ENCODE measurements around the gene MARCHF2. TPM values are rescaled to one million over a fixed set of nuclear protein-coding genes. Genes with fewer than 3 reads are reported as not detected.

The MARCHF2 gene, protein sequence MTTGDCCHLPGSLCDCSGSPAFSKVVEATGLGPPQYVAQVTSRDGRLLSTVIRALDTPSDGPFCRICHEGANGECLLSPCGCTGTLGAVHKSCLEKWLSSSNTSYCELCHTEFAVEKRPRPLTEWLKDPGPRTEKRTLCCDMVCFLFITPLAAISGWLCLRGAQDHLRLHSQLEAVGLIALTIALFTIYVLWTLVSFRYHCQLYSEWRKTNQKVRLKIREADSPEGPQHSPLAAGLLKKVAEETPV
- total RNA-seq: 21.3 and 23.0 TPM in 2 replicates
- long read RNA-seq, partial matches to known transcripts: 1 of 4 reads
- long read RNA-seq, other reads (novel, unspliced or antisense): 2 of 4 reads

DNA sequence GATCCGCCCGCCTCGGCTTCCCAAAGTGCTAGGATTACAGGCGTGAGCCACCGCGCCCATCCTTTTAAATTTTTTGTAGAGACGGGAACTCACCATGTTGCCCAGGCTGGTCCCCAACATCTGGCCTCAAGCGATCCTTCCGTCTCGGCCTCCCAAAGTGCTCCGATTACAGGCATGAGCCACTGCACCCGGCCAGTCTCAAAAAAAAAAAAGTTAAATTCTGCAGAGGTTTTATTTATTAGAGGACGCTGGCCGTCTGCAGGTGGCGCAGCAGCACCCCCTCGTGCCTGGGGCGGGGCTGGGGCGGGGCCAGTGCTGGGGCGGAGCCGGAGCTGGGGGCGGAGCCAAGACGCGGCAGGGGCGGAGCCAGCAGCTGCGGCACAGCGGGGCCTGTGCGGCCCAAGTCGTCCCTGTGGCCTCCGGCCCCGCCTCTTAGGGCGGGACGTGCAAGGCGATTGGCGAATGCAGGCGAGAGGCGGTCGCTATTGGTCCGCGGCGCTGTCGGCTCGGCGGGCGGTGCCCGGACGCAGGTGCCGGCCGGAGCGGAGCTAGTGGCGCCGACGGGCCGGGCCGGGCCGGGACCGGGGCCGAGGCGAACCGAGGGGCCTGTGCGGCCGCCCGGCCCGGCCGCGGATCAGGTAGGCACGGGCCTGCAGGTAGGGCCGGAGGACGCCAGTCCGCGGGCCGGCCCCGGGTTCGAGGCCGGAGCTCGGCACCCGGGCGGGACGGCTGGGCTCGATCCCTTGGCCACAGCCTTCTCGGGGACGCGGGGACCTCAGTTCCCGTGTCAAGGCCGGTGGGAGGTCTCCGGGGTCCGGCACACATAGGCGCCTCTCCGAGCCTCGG, at the start of gene MARCHF2:
Gene MARCHF2, plus strand, starts transcription at position 523 of the 846 bp plus-strand sequence. CDS start 8,536 bp downstream, outside the sequence.
- no peaks in the 10 kb centered on the region for H3K36me3 Mint-ChIP-seq (ENCODE audit: insufficient read depth)
- no peaks in the 10 kb centered on the region for H3K9me3 Mint-ChIP-seq (ENCODE audit: low read depth)
- H3K4me1 Mint-ChIP-seq (ENCODE audit: low read depth): peaks cover 2% of the 10 kb centered on the region
- TF ChIP-seq, protein P1, sequence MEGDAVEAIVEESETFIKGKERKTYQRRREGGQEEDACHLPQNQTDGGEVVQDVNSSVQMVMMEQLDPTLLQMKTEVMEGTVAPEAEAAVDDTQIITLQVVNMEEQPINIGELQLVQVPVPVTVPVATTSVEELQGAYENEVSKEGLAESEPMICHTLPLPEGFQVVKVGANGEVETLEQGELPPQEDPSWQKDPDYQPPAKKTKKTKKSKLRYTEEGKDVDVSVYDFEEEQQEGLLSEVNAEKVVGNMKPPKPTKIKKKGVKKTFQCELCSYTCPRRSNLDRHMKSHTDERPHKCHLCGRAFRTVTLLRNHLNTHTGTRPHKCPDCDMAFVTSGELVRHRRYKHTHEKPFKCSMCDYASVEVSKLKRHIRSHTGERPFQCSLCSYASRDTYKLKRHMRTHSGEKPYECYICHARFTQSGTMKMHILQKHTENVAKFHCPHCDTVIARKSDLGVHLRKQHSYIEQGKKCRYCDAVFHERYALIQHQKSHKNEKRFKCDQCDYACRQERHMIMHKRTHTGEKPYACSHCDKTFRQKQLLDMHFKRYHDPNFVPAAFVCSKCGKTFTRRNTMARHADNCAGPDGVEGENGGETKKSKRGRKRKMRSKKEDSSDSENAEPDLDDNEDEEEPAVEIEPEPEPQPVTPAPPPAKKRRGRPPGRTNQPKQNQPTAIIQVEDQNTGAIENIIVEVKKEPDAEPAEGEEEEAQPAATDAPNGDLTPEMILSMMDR (IDR thresholded peaks at IDR 0.05; ENCODE audit: unreplicated experiment): peak; percentile 67
- peak; percentile 96 for DNase-seq (ENCODE audit: low spot score, unreplicated experiment)
- peak within 1 kb of the TSS; percentile 26 for H3K27ac Mint-ChIP-seq
- H3K27me3 Mint-ChIP-seq: peaks cover 2% of the 10 kb centered on the region
- peak within 1 kb of the TSS; percentile 72 for H3K4me3 Mint-ChIP-seq (ENCODE audit: low read depth)

DNA sequence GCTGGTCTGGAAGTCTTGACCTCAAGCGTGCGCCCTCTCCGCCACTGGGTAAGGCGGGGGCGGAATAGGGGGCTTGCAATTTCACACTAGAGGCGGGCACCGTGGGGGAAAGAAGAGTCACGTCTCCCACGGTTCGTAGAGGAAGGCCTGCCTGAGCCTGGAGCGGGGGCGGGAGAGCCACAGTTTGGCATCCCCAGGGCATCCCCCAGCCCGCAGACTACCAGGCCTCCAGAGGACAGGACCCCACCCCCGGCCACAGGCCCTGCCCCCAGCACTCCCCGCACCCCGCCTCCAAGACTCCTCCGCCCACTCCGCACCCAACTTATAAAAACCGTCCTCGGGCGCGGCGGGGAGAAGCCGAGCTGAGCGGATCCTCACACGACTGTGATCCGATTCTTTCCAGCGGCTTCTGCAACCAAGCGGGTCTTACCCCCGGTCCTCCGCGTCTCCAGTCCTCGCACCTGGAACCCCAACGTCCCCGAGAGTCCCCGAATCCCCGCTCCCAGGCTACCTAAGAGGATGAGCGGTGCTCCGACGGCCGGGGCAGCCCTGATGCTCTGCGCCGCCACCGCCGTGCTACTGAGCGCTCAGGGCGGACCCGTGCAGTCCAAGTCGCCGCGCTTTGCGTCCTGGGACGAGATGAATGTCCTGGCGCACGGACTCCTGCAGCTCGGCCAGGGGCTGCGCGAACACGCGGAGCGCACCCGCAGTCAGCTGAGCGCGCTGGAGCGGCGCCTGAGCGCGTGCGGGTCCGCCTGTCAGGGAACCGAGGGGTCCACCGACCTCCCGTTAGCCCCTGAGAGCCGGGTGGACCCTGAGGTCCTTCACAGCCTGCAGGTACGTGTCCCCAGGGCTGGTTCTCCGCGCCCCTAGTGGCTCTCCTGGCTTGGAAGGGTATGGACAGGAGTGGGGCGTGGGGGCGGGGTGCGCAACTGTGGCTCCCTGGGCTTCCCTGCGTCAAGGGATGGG, 49.0 kb upstream of the MARCHF2 start, which contains the start of gene ANGPTL4:
Gene ANGPTL4, plus strand, starts transcription at position 353 of the 969 bp plus-strand sequence. Its CDS starts 167 bp downstream, at position 520.
- peak; percentile 23 for DNase-seq (ENCODE audit: low spot score, unreplicated experiment)
- Mint-ChIP-seq H3K36me3 (ENCODE audit: insufficient read depth) (peaks cover 2% of the 10 kb centered on the region), H3K4me3 (ENCODE audit: low read depth) (peak within 1 kb of the TSS; percentile 64), H3K9me3 (ENCODE audit: low read depth) (no peaks in the 10 kb centered on the region), H3K27ac (no peak within 1 kb of the TSS), H3K27me3 (peaks cover 43% of the 10 kb centered on the region), H3K4me1 (ENCODE audit: low read depth) (peaks cover 12% of the 10 kb centered on the region)
- TF ChIP-seq, protein P1 (IDR thresholded peaks at IDR 0.05; ENCODE audit: unreplicated experiment): peak; percentile 35

DNA sequence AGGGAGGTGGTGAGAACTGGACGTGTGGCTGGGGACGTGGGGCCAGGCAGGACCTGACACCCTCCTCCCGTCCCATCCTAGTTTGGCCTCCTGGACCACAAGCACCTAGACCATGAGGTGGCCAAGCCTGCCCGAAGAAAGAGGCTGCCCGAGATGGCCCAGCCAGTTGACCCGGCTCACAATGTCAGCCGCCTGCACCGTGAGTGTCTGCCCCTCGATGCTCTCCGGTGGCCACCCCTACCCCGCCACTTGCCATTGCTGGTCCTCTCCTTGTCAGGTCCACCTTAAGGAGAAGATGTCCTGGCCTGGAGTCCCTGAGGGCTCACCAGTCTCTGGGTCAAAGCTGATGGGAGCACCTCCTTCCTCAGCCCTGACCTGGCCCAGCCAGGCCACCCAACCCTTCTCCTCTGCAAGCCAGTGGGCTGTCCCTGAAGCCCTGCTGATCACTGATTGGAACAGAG, 47.0 kb upstream of the MARCHF2 start:
- peaks cover 43% of the 10 kb centered on the region for H3K27me3 Mint-ChIP-seq

DNA sequence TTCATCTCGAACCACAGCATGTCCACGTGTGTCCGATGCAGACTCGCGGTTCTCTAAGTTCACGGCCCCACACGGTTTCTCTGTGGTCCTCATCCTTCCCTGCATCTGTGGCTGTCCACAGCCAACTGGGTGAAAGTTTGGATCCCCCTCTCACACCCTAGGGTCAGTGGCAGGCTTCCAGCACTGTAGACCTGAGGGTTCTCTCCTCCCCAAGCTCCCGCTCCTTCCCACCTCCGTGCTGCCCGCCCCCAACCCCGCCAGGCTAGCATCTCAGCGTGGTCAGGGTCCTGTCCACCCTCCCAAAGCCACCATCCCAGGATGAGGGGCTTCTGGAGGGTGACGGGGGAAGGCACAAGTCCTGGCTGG, 46.2 kb upstream of the MARCHF2 start:
- peaks cover 39% of the 10 kb centered on the region for H3K27me3 Mint-ChIP-seq
- peaks cover 12% of the 10 kb centered on the region for H3K4me1 Mint-ChIP-seq (ENCODE audit: low read depth)
- TF ChIP-seq, protein P1 (IDR thresholded peaks at IDR 0.05; ENCODE audit: unreplicated experiment): no peak
- H3K36me3 Mint-ChIP-seq (ENCODE audit: insufficient read depth): peaks cover 2% of the 10 kb centered on the region
- no peak overlapping the region for H3K4me3 Mint-ChIP-seq (ENCODE audit: low read depth)
- DNase-seq (ENCODE audit: low spot score, unreplicated experiment): no peak
- H3K27ac Mint-ChIP-seq: no peak overlapping the region
- no peaks in the 10 kb centered on the region for H3K9me3 Mint-ChIP-seq (ENCODE audit: low read depth)

More for the DNA sequence above, 47.0 kb upstream of the MARCHF2 start:
- H3K27ac Mint-ChIP-seq: no peak overlapping the region
- H3K36me3 Mint-ChIP-seq (ENCODE audit: insufficient read depth): peaks cover 2% of the 10 kb centered on the region
- no peak for DNase-seq (ENCODE audit: low spot score, unreplicated experiment)
- H3K4me1 Mint-ChIP-seq (ENCODE audit: low read depth): peaks cover 12% of the 10 kb centered on the region
- no peak overlapping the region for H3K4me3 Mint-ChIP-seq (ENCODE audit: low read depth)
- TF ChIP-seq, protein P1 (IDR thresholded peaks at IDR 0.05; ENCODE audit: unreplicated experiment): no peak
- H3K9me3 Mint-ChIP-seq (ENCODE audit: low read depth): no peaks in the 10 kb centered on the region

Data from progenitor cell of endocrine pancreas (in vitro differentiated cells).